HepG2 (cell line): ENCODE data around the gene STRN4. TPM values are rescaled to one million over a fixed set of nuclear protein-coding genes. Genes with fewer than 3 reads are reported as not detected.

Source experiments
- ASH2L ChIP-seq: fragments of 300-600, 200-600 bp; sonication (generic); IDR thresholded peaks from 2 replicates; pipeline ENCODE4 v1.7.0; 2017; ENCODE audit warnings: low read depth, mild to moderate bottlenecking, moderate library complexity, mixed read lengths, low read length; ENCODE audit not compliant: insufficient read length
- CREM ChIP-seq, 2 experiments: sonication (generic) in 1 of 2; formaldehyde crosslinking in 1 of 2; IDR thresholded peaks; 2 replicates each; pipeline versions ENCODE4 v1.4.0 to v1.6.1; 2016 to 2020; ENCODE audit warnings: antibody characterized with exemption in 1 of 2, mild to moderate bottlenecking in 1 of 2, missing genetic modification reagents in 1 of 2
- FOXA1 ChIP-seq, 2 experiments: fragments of 450-650 bp in 1 of 2; sonication (generic) in 1 of 2; formaldehyde crosslinking in 1 of 2; IDR thresholded peaks; 2 replicates each; pipeline versions ENCODE4 v1.4.0 to v1.6.1; 2016 to 2020; ENCODE audit warnings: missing genetic modification reagents in 1 of 2
- FOXA3 ChIP-seq: IDR thresholded peaks from 2 replicates; pipeline ENCODE4 v1.6.1; 2016; ENCODE audit warnings: missing genetic modification reagents, missing compliant biosample characterization
- HDAC2 ChIP-seq: sonication (generic); formaldehyde crosslinking; IDR thresholded peaks from 2 replicates; pipeline ENCODE4 v1.4.0; 2020; ENCODE audit warnings: missing genetic modification reagents
- MAFG ChIP-seq: sonication (generic); formaldehyde crosslinking; IDR thresholded peaks from 2 replicates; pipeline ENCODE4 v1.5.1; 2020; ENCODE audit warnings: mild to moderate bottlenecking, missing genetic modification reagents
- NONO ChIP-seq, 2 experiments: fragments of 450-650 bp in 1 of 2; sonication (generic) in 1 of 2; formaldehyde crosslinking in 1 of 2; IDR thresholded peaks in 1 of 2; conservative IDR thresholded peaks in 1 of 2; 2 replicates each; pipeline versions ENCODE4 v1.6.1 to v1.8.0; 2017 to 2022; ENCODE audit warnings: mild to moderate bottlenecking in 1 of 2, missing genetic modification reagents in 1 of 2, moderate library complexity in 1 of 2
- PRDM4 ChIP-seq: sonication (generic); formaldehyde crosslinking; IDR thresholded peaks from 2 replicates; pipeline ENCODE4 v1.9.0; 2021; ENCODE audit warnings: missing genetic modification reagents, borderline replicate concordance
- RORA ChIP-seq: sonication (generic); formaldehyde crosslinking; IDR thresholded peaks from 2 replicates; pipeline ENCODE4 v1.5.0; 2020; ENCODE audit warnings: mild to moderate bottlenecking, missing genetic modification reagents, moderate library complexity
- SALL2 ChIP-seq: sonication (generic); formaldehyde crosslinking; IDR thresholded peaks from 2 replicates; pipeline ENCODE4 v1.8.1; 2023; ENCODE audit warnings: mild to moderate bottlenecking, missing genetic modification reagents, inconsistent platforms
- SMAD3 ChIP-seq: sonication (generic); formaldehyde crosslinking; IDR thresholded peaks from 2 replicates; pipeline ENCODE4 v1.4.0; 2020; ENCODE audit warnings: missing genetic modification reagents
- TCF7L2 ChIP-seq: IDR thresholded peaks from 2 replicates; pipeline ENCODE4 v1.6.1; 2011; ENCODE audit warnings: mild to moderate bottlenecking, low read depth, low read length, moderate library complexity
- THYN1 ChIP-seq: sonication (generic); formaldehyde crosslinking; IDR thresholded peaks from 2 replicates; pipeline ENCODE4 v1.8.1; 2023; ENCODE audit warnings: low read depth, mild to moderate bottlenecking, moderate library complexity, missing genetic modification reagents, borderline replicate concordance
- TOPORS ChIP-seq: sonication (generic); formaldehyde crosslinking; IDR thresholded peaks from 2 replicates; pipeline ENCODE4 v1.8.0; 2023; ENCODE audit warnings: mild to moderate bottlenecking, missing genetic modification reagents
- ZNF136 ChIP-seq: sonication (generic); formaldehyde crosslinking; IDR thresholded peaks from 2 replicates; pipeline ENCODE4 v1.8.1; 2022; ENCODE audit warnings: low read depth, mild to moderate bottlenecking, moderate library complexity, missing genetic modification reagents
- ZNF263 ChIP-seq: sonication (generic); formaldehyde crosslinking; IDR thresholded peaks from 2 replicates; pipeline ENCODE4 v1.4.0; 2020; ENCODE audit warnings: missing genetic modification reagents
- ZNF331 ChIP-seq: sonication (generic); formaldehyde crosslinking; IDR thresholded peaks from 2 replicates; pipeline ENCODE4 v1.4.0; 2020; ENCODE audit warnings: missing genetic modification reagents
- ZNF432 ChIP-seq: sonication (generic); formaldehyde crosslinking; IDR thresholded peaks from 2 replicates; pipeline ENCODE4 v1.5.0; 2020; ENCODE audit warnings: missing genetic modification reagents, mild to moderate bottlenecking, borderline replicate concordance
- ZNF605 ChIP-seq: sonication (generic); formaldehyde crosslinking; IDR thresholded peaks from 2 replicates; pipeline ENCODE4 v1.8.0; 2022; ENCODE audit warnings: mild to moderate bottlenecking, missing genetic modification reagents
- ZNF720 ChIP-seq: sonication (generic); formaldehyde crosslinking; IDR thresholded peaks from 2 replicates; pipeline ENCODE4 v1.4.0; 2020; ENCODE audit warnings: missing genetic modification reagents
- ZSCAN9 ChIP-seq: IDR thresholded peaks from 2 replicates; pipeline ENCODE4 v1.6.1; 2016; ENCODE audit warnings: borderline replicate concordance
- polyA plus RNA-seq, 8 experiments: library from polyadenylated mRNA; depleted of rRNA in 3 of 8; stranded (reverse) in 7 of 8; unstranded in 1 of 8; fragments of >200 nt; fragmentation: Illumina TruSeq in 4 of 8; extraction: Trizol in 4 of 8; gene quantifications; 2 replicates each; pipeline versions ENCODE4 v1.2.1 to v1.2.3, GENCODE V29; 2011 to 2016; ENCODE audit warnings: low read depth in 4 of 8, missing spikeins in 1 of 8, mixed read lengths in 1 of 8; ENCODE audit not compliant: insufficient read depth in 1 of 8
- total RNA-seq, 5 experiments: library from RNA; depleted of rRNA; stranded (reverse); fragments of >200 nt; fragmentation: Illumina TruSeq; extraction: Trizol; gene quantifications; 2 replicates each; pipeline ENCODE4 v1.2.3, GENCODE V29; 2016; ENCODE audit warnings: low read depth in 1 of 5
- TF ChIP-seq, protein P1 (sequence below): sonication (generic); formaldehyde crosslinking; IDR thresholded peaks from 2 replicates; pipeline ENCODE4 v1.4.0; 2020; ENCODE audit warnings: missing genetic modification reagents, borderline replicate concordance
- TF ChIP-seq, protein P2 (sequence below): sonication (generic); formaldehyde crosslinking; IDR thresholded peaks from 2 replicates; pipeline ENCODE4 v1.4.0; 2020; ENCODE audit warnings: missing genetic modification reagents, borderline replicate concordance

Gene STRN4
- total and polyA plus RNA-seq, 2 of the 13 experiments (the other 11 are each of a cell fraction or from before 2014, with no cell fraction given) = 43.1 to 57.3 TPM

DNA sequence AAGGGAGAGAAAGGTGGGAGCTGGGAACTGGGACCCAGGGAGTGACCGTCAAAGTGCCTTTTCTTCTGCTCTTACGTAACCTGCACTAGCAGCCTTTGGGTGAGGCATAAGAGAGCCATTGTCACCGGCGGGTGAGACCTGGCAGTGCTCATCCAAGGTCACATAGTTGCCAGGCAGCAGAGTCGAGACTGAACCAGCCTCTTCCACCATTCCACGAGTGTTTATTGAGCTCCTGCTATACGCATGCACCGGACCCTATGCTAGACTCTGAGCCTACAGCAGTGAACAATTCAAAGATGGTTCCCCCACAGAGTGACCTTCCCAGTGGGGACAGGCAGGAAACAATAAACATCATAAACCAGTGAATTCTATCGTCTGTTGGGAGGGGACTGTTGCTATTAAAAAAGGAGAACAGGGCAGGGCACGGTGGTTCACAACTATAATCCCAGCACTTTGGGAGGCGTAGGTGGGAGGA is 18.6 kb upstream of the STRN4 start (continued):
- TF ChIP-seq CREM (IDR thresholded peaks at IDR 0.05) = peak; percentile 25; the same call in 1 of the 2 replicates
- no peak for TF ChIP-seq CREM (CRISPR knock-in tag; IDR thresholded peaks at IDR 0.05)
- no peak for TF ChIP-seq TOPORS (CRISPR knock-in tag)
- no peak for TF ChIP-seq MAFG (CRISPR knock-in tag)
- TF ChIP-seq, protein P1, sequence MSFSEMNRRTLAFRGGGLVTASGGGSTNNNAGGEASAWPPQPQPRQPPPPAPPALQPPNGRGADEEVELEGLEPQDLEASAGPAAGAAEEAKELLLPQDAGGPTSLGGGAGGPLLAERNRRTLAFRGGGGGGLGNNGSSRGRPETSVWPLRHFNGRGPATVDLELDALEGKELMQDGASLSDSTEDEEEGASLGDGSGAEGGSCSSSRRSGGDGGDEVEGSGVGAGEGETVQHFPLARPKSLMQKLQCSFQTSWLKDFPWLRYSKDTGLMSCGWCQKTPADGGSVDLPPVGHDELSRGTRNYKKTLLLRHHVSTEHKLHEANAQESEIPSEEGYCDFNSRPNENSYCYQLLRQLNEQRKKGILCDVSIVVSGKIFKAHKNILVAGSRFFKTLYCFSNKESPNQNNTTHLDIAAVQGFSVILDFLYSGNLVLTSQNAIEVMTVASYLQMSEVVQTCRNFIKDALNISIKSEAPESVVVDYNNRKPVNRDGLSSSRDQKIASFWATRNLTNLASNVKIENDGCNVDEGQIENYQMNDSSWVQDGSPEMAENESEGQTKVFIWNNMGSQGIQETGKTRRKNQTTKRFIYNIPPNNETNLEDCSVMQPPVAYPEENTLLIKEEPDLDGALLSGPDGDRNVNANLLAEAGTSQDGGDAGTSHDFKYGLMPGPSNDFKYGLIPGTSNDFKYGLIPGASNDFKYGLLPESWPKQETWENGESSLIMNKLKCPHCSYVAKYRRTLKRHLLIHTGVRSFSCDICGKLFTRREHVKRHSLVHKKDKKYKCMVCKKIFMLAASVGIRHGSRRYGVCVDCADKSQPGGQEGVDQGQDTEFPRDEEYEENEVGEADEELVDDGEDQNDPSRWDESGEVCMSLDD (CRISPR knock-in tag) = no peak
- TF ChIP-seq SMAD3 (CRISPR knock-in tag) = peak; percentile 41
- no peak for TF ChIP-seq ZNF136 (CRISPR knock-in tag)
- peak; percentile 67; the same call in 1 of the 2 replicates for TF ChIP-seq ZSCAN9 (CRISPR knock-in tag)
- TF ChIP-seq HDAC2 (CRISPR knock-in tag) = peak; percentile 89
- TF ChIP-seq PRDM4 = no peak
- no peak for TF ChIP-seq TCF7L2
- peak; percentile 54; the same call in 1 of the 2 replicates for TF ChIP-seq ZNF263 (CRISPR knock-in tag)
- no peak for TF ChIP-seq ASH2L
- no peak for TF ChIP-seq SALL2 (CRISPR knock-in tag)
- no peak for TF ChIP-seq THYN1 (CRISPR knock-in tag)
- TF ChIP-seq ZNF331 (CRISPR knock-in tag) = peak; percentile 83
- TF ChIP-seq FOXA1 (IDR thresholded peaks at IDR 0.05) = no peak
- 0 out of 2 replicates have a peak, but pooled peaks have one; percentile 9 for TF ChIP-seq FOXA1 (CRISPR knock-in tag; IDR thresholded peaks at IDR 0.05)
- TF ChIP-seq ZNF605 (CRISPR knock-in tag) = peak; percentile 57; the same call in 1 of the 2 replicates
- no peak for TF ChIP-seq ZNF432
- TF ChIP-seq ZNF720 = no peak
- TF ChIP-seq NONO (IDR thresholded peaks at IDR 0.05) = no peak
- TF ChIP-seq NONO (CRISPR knock-in tag; conservative IDR thresholded peaks at IDR 0.05) = peak; percentile 58; the same call in 1 of the 2 replicates
- TF ChIP-seq, protein P2, sequence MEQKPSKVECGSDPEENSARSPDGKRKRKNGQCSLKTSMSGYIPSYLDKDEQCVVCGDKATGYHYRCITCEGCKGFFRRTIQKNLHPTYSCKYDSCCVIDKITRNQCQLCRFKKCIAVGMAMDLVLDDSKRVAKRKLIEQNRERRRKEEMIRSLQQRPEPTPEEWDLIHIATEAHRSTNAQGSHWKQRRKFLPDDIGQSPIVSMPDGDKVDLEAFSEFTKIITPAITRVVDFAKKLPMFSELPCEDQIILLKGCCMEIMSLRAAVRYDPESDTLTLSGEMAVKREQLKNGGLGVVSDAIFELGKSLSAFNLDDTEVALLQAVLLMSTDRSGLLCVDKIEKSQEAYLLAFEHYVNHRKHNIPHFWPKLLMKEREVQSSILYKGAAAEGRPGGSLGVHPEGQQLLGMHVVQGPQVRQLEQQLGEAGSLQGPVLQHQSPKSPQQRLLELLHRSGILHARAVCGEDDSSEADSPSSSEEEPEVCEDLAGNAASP = peak; percentile 79; the same call in 1 of the 2 replicates
- no peak for TF ChIP-seq RORA (CRISPR knock-in tag)
- peak; percentile 46; the same call in 1 of the 2 replicates for TF ChIP-seq FOXA3 (CRISPR knock-in tag)
